Stimulated activated naive CD8-positive, alpha-beta T cell treated with anti-CD3 and anti-CD28 coated beads, Interleukin-15, amount 100 ng/mL, for 72 hours (primary cell): Measurements from ENCODE around the gene ARL6IP1.

ENCODE experiments used
- ATAC-seq: fragments of 150-1000 bp; cut with Tn5 transposase; 2 replicates; pipeline ENCODE4 v1.10.0; 2021; ENCODE audit warnings: mild to moderate bottlenecking, moderate library complexity
- DNase-seq, 2 donors: peaks; one replicate each; pipeline ENCODE4 v3.0.0; 2021 to 2022
- H3K27ac Mint-ChIP-seq, 2 donors: one replicate each; pipeline ENCODE4 v1.8.0; 2022; ENCODE audit warnings: mild to moderate bottlenecking in 2 of 2, mixed read lengths in 2 of 2, moderate library complexity in 2 of 2
- H3K27me3 Mint-ChIP-seq: one replicate; pipeline ENCODE4 v1.8.0; 2022; ENCODE audit warnings: mixed read lengths
- H3K4me1 Mint-ChIP-seq: one replicate; pipeline ENCODE4 v1.8.0; 2022; ENCODE audit warnings: mild to moderate bottlenecking, mixed read lengths
- H3K4me3 Mint-ChIP-seq, 2 donors: one replicate each; pipeline ENCODE4 v1.8.0; 2022; ENCODE audit warnings: mild to moderate bottlenecking in 2 of 2, mixed read lengths in 2 of 2, moderate library complexity in 1 of 2
- H3K9me3 Mint-ChIP-seq, 2 donors: one replicate each; pipeline ENCODE4 v1.8.0; 2022; ENCODE audit warnings: mixed read lengths in 2 of 2

The ARL6IP1 gene

GRCh38 chr16:18805257-18805773 lies 4.0 kb upstream of the ARL6IP1 start:
- DNase-seq = no peak
- no peak overlapping the region for H3K4me3 Mint-ChIP-seq
- peaks cover 56% of the 10 kb centered on the region for H3K4me1 Mint-ChIP-seq
- no peaks in the 10 kb centered on the region for H3K27me3 Mint-ChIP-seq
- peak overlapping the region; percentile 47 to 93 for H3K27ac Mint-ChIP-seq
- ATAC-seq = no peak
- H3K9me3 Mint-ChIP-seq = no peaks in the 10 kb centered on the region

- no peak for ATAC-seq
- Mint-ChIP-seq H3K27me3 (no peaks in the 10 kb centered on the region), H3K27ac (peak overlapping the region; percentile 92 to 93), H3K9me3 (no peaks in the 10 kb centered on the region), H3K4me1 (peaks cover 64% of the 10 kb centered on the region), H3K4me3 (peak overlapping the region; percentile 61 to 81)
- no peak for DNase-seq
Measured at GRCh38 chr16:18804540-18804939, 3.2 kb upstream of the ARL6IP1 start.

GRCh38 chr16:18803569-18804462 lies 2.5 kb upstream of the ARL6IP1 start:
- Mint-ChIP-seq H3K9me3 (no peaks in the 10 kb centered on the region), H3K4me3 (peak overlapping the region; percentile 83 to 98), H3K27ac (peak overlapping the region; percentile 93 to 95), H3K27me3 (no peaks in the 10 kb centered on the region), H3K4me1 (peaks cover 71% of the 10 kb centered on the region)
- DNase-seq = no peak
- ATAC-seq = no peak

- Mint-ChIP-seq H3K4me3 (peak overlapping the region; percentile 83 to 98), H3K27ac (peak overlapping the region; percentile 95 to 98), H3K4me1 (peaks cover 78% of the 10 kb centered on the region), H3K27me3 (no peaks in the 10 kb centered on the region), H3K9me3 (no peaks in the 10 kb centered on the region)
- DNase-seq = no peak
- ATAC-seq = no peak
Measured at GRCh38 chr16:18802767-18803343, 1.5 kb upstream of the ARL6IP1 start.

- no peak for DNase-seq
- H3K9me3 Mint-ChIP-seq = no peaks in the 10 kb centered on the region
- peaks cover 72% of the 10 kb centered on the region for H3K4me1 Mint-ChIP-seq
- no peak for ATAC-seq
- no peaks in the 10 kb centered on the region for H3K27me3 Mint-ChIP-seq
- peak overlapping the region; percentile 98 for H3K27ac Mint-ChIP-seq
- peak overlapping the region; percentile 83 to 98 for H3K4me3 Mint-ChIP-seq
Measured at GRCh38 chr16:18800775-18801144, 589 bp downstream of the ARL6IP1 start.

GRCh38 chr16:18800293-18800692 lies 1.1 kb downstream of the ARL6IP1 start:
- Mint-ChIP-seq H3K4me3 (peak overlapping the region; percentile 83 to 98), H3K9me3 (no peaks in the 10 kb centered on the region), H3K4me1 (peaks cover 67% of the 10 kb centered on the region), H3K27ac (peak overlapping the region; percentile 58 to 98), H3K27me3 (no peaks in the 10 kb centered on the region)
- ATAC-seq = no peak
- no peak for DNase-seq

- H3K4me3 Mint-ChIP-seq = peak overlapping the region; percentile 83 to 98
- H3K4me1 Mint-ChIP-seq = peaks cover 64% of the 10 kb centered on the region
- DNase-seq = no peak
- peak overlapping the region in 1 of 2 donors; percentile 98 for H3K27ac Mint-ChIP-seq
- no peak for ATAC-seq
- no peaks in the 10 kb centered on the region for H3K27me3 Mint-ChIP-seq
- H3K9me3 Mint-ChIP-seq = no peaks in the 10 kb centered on the region
Measured at GRCh38 chr16:18799500-18799899, 1.8 kb downstream of the ARL6IP1 start.

GRCh38 chr16:18797746-18798145 lies 3.6 kb downstream of the ARL6IP1 start:
- no peaks in the 10 kb centered on the region for H3K27me3 Mint-ChIP-seq
- H3K4me1 Mint-ChIP-seq = peaks cover 46% of the 10 kb centered on the region
- no peak overlapping the region for H3K27ac Mint-ChIP-seq
- ATAC-seq (no peak), DNase-seq (no peak)
- no peak overlapping the region for H3K4me3 Mint-ChIP-seq
- no peaks in the 10 kb centered on the region for H3K9me3 Mint-ChIP-seq

GRCh38 chr16:18796377-18796776 lies 5.0 kb downstream of the ARL6IP1 start:
- Mint-ChIP-seq H3K27me3 (no peaks in the 10 kb centered on the region), H3K27ac (no peak overlapping the region), H3K4me1 (peaks cover 34% of the 10 kb centered on the region), H3K9me3 (no peaks in the 10 kb centered on the region), H3K4me3 (no peak overlapping the region)
- DNase-seq = no peak
- no peak for ATAC-seq

GRCh38 chr16:18792836-18793433 lies 8.4 kb downstream of the ARL6IP1 start:
- DNase-seq = no peak
- Mint-ChIP-seq H3K9me3 (no peaks in the 10 kb centered on the region), H3K27ac (peak overlapping the region in 1 of 2 donors; percentile 9), H3K4me1 (peaks cover 32% of the 10 kb centered on the region), H3K4me3 (no peak overlapping the region), H3K27me3 (no peaks in the 10 kb centered on the region)
- ATAC-seq = no peak

- H3K4me3 Mint-ChIP-seq = peak within 1 kb of the TSS; percentile 83 to 91
- DNase-seq (peak; percentile 91 to 96), ATAC-seq (peak; percentile 89)
- H3K27me3 Mint-ChIP-seq = no peaks in the 10 kb centered on the region
- H3K4me1 Mint-ChIP-seq = peaks cover 56% of the 10 kb centered on the region
- H3K9me3 Mint-ChIP-seq = no peaks in the 10 kb centered on the region
- H3K27ac Mint-ChIP-seq = peak within 1 kb of the TSS; percentile 98 to 100
Measured at GRCh38 chr16:18789850-18790706, 11.3 kb downstream of the ARL6IP1 start, which contains the start of gene RPS15A. Gene RPS15A (minus strand): TSS chr16:18790334. CDS start chr16:18789113, 1,221 bp downstream.

- peak overlapping the region; percentile 98 to 100 for H3K27ac Mint-ChIP-seq
- DNase-seq (no peak), ATAC-seq (no peak)
- H3K27me3 Mint-ChIP-seq = no peaks in the 10 kb centered on the region
- H3K4me3 Mint-ChIP-seq = peak overlapping the region; percentile 83 to 91
- H3K9me3 Mint-ChIP-seq = no peaks in the 10 kb centered on the region
- peaks cover 62% of the 10 kb centered on the region for H3K4me1 Mint-ChIP-seq
Measured at GRCh38 chr16:18789515-18789849, 11.9 kb downstream of the ARL6IP1 start.

- Mint-ChIP-seq H3K4me3 (peak overlapping the region; percentile 83 to 91), H3K4me1 (peaks cover 66% of the 10 kb centered on the region), H3K27me3 (no peaks in the 10 kb centered on the region), H3K27ac (peak overlapping the region; percentile 98 to 100), H3K9me3 (no peaks in the 10 kb centered on the region)
- no peak for ATAC-seq
- no peak for DNase-seq
Measured at GRCh38 chr16:18788828-18789514, 12.4 kb downstream of the ARL6IP1 start.

GRCh38 chr16:18784917-18785623 lies 16.3 kb downstream of the ARL6IP1 start:
- H3K9me3 Mint-ChIP-seq = no peaks in the 10 kb centered on the region
- DNase-seq = no peak
- peak overlapping the region; percentile 65 to 91 for H3K4me3 Mint-ChIP-seq
- peaks cover 62% of the 10 kb centered on the region for H3K4me1 Mint-ChIP-seq
- peak overlapping the region; percentile 82 to 88 for H3K27ac Mint-ChIP-seq
- no peak for ATAC-seq
- H3K27me3 Mint-ChIP-seq = no peaks in the 10 kb centered on the region
